Measurements from ENCODE around the gene SUSD3. TPM values are rescaled to one million over a fixed set of nuclear protein-coding genes. Genes with fewer than 3 reads are reported as not detected.
"Not testable (repeated sequence)": the region's sequence is repeated elsewhere in the genome, so short reads cannot be mapped to it uniquely, and the experiment has no call there.

Gene SUSD3
- total RNA-seq, 2 experiments from 2014 or later = 27.1 to 28.8 TPM

- Mint-ChIP-seq H3K4me1 (peaks cover 74% of the 10 kb centered on the region), H3K27me3 (no peaks in the 10 kb centered on the region), H3K4me3 (peak overlapping the region; percentile 81), H3K9me3 (peaks cover 14% of the 10 kb centered on the region), H3K36me3 (peaks cover 19% of the 10 kb centered on the region), H3K27ac (peak overlapping the region; percentile 95)
- DNase-seq = peak; percentile 100
Measured at GRCh38 chr9:93095205-93096130, 37.0 kb downstream of the SUSD3 start.

- Mint-ChIP-seq H3K4me3 (peak within 1 kb of the TSS; percentile 86), H3K27ac (peak within 1 kb of the TSS; percentile 95), H3K9me3 (peaks cover 12% of the 10 kb centered on the region), H3K36me3 (peaks cover 19% of the 10 kb centered on the region), H3K4me1 (peaks cover 68% of the 10 kb centered on the region), H3K27me3 (no peaks in the 10 kb centered on the region)
- peak; percentile 56 for DNase-seq
Measured at GRCh38 chr9:93096131-93096802, 37.8 kb downstream of the SUSD3 start, which contains the start of gene CARD19. Gene CARD19 (plus strand): TSS chr9:93096217. CDS start chr9:93096346, 129 bp downstream.

GRCh38 chr9:93096811-93097382 lies 38.4 kb downstream of the SUSD3 start:
- Mint-ChIP-seq H3K9me3 (peaks cover 10% of the 10 kb centered on the region), H3K27me3 (no peaks in the 10 kb centered on the region), H3K4me1 (peaks cover 67% of the 10 kb centered on the region), H3K4me3 (peak overlapping the region; percentile 86), H3K36me3 (peaks cover 19% of the 10 kb centered on the region), H3K27ac (peak overlapping the region; percentile 72)
- DNase-seq = no peak

GRCh38 chr9:93097511-93098201 lies 39.2 kb downstream of the SUSD3 start:
- H3K4me3 Mint-ChIP-seq = peak overlapping the region; percentile 86
- peaks cover 4% of the 10 kb centered on the region for H3K9me3 Mint-ChIP-seq
- H3K27ac Mint-ChIP-seq = peak overlapping the region; percentile 72
- H3K27me3 Mint-ChIP-seq = no peaks in the 10 kb centered on the region
- H3K4me1 Mint-ChIP-seq = peaks cover 63% of the 10 kb centered on the region
- no peak for DNase-seq
- H3K36me3 Mint-ChIP-seq = peaks cover 17% of the 10 kb centered on the region

- peaks cover 58% of the 10 kb centered on the region for H3K4me1 Mint-ChIP-seq
- DNase-seq = peak; percentile 81
- H3K9me3 Mint-ChIP-seq = peaks cover 5% of the 10 kb centered on the region
- H3K27ac Mint-ChIP-seq = peak overlapping the region; percentile 62
- no peaks in the 10 kb centered on the region for H3K27me3 Mint-ChIP-seq
- H3K4me3 Mint-ChIP-seq = peak overlapping the region; percentile 86
- H3K36me3 Mint-ChIP-seq = peaks cover 19% of the 10 kb centered on the region
Measured at GRCh38 chr9:93098236-93098946, 39.9 kb downstream of the SUSD3 start.

- Mint-ChIP-seq H3K27ac (no peak overlapping the region), H3K4me1 (peaks cover 48% of the 10 kb centered on the region), H3K36me3 (peaks cover 30% of the 10 kb centered on the region), H3K27me3 (no peaks in the 10 kb centered on the region), H3K4me3 (peak overlapping the region; percentile 14), H3K9me3 (peaks cover 15% of the 10 kb centered on the region)
- no peak for DNase-seq
Measured at GRCh38 chr9:93099551-93100275, 41.2 kb downstream of the SUSD3 start.

GRCh38 chr9:93100276-93100636 lies 41.8 kb downstream of the SUSD3 start:
- Mint-ChIP-seq H3K4me3 (no peak overlapping the region), H3K27me3 (no peaks in the 10 kb centered on the region), H3K9me3 (peaks cover 17% of the 10 kb centered on the region), H3K27ac (no peak overlapping the region), H3K36me3 (peaks cover 35% of the 10 kb centered on the region), H3K4me1 (peaks cover 45% of the 10 kb centered on the region)
- DNase-seq = no peak

GRCh38 chr9:93101086-93101485 lies 42.6 kb downstream of the SUSD3 start:
- Mint-ChIP-seq H3K9me3 (peaks cover 17% of the 10 kb centered on the region), H3K36me3 (peaks cover 37% of the 10 kb centered on the region), H3K4me1 (peaks cover 49% of the 10 kb centered on the region)
- not testable (repeated sequence) for DNase-seq, H3K4me3 Mint-ChIP-seq, H3K27ac Mint-ChIP-seq, H3K27me3 Mint-ChIP-seq

GRCh38 chr9:93105620-93106019 lies 47.1 kb downstream of the SUSD3 start:
- DNase-seq = no peak
- H3K36me3 Mint-ChIP-seq = peaks cover 37% of the 10 kb centered on the region
- H3K4me3 Mint-ChIP-seq = no peak overlapping the region
- H3K27me3 Mint-ChIP-seq = no peaks in the 10 kb centered on the region
- peaks cover 46% of the 10 kb centered on the region for H3K4me1 Mint-ChIP-seq
- no peak overlapping the region for H3K27ac Mint-ChIP-seq
- peaks cover 15% of the 10 kb centered on the region for H3K9me3 Mint-ChIP-seq

- Mint-ChIP-seq H3K9me3 (peaks cover 13% of the 10 kb centered on the region), H3K4me3 (no peak overlapping the region), H3K27ac (no peak overlapping the region), H3K27me3 (no peaks in the 10 kb centered on the region), H3K4me1 (peaks cover 40% of the 10 kb centered on the region), H3K36me3 (peaks cover 30% of the 10 kb centered on the region)
- DNase-seq = no peak
Measured at GRCh38 chr9:93107151-93107824, 48.8 kb downstream of the SUSD3 start.

- Mint-ChIP-seq H3K27ac (no peak overlapping the region), H3K36me3 (peaks cover 27% of the 10 kb centered on the region)
Measured at GRCh38 chr9:93107825-93108161, 49.3 kb downstream of the SUSD3 start.

GRCh38 chr9:93108291-93109041 lies 50.0 kb downstream of the SUSD3 start:
- DNase-seq = peak; percentile 42
- H3K27ac Mint-ChIP-seq = no peak overlapping the region
- no peaks in the 10 kb centered on the region for H3K27me3 Mint-ChIP-seq
- no peak overlapping the region for H3K4me3 Mint-ChIP-seq
- peaks cover 24% of the 10 kb centered on the region for H3K36me3 Mint-ChIP-seq
- H3K9me3 Mint-ChIP-seq = peaks cover 12% of the 10 kb centered on the region
- peaks cover 35% of the 10 kb centered on the region for H3K4me1 Mint-ChIP-seq

More at GRCh38 chr9:93107825-93108161, 49.3 kb downstream of the SUSD3 start:
- Mint-ChIP-seq H3K9me3 (peaks cover 13% of the 10 kb centered on the region), H3K27me3 (no peaks in the 10 kb centered on the region), H3K4me3 (no peak overlapping the region), H3K4me1 (peaks cover 37% of the 10 kb centered on the region)
- DNase-seq = no peak
